ENCODE results near the gene HMGN1. TPM values are rescaled to one million over a fixed set of nuclear protein-coding genes. Genes with fewer than 3 reads are reported as not detected.

The HMGN1 gene
- total and polyA plus RNA-seq, 2 donors (not counting 1 experiment from before 2014, with no cell fraction given), result 117 to 317 TPM

GRCh38 chr21:39336457-39337008, 12.4 kb downstream of the HMGN1 start:
- no CpG with 5 or more reads among the region's 13 CpGs for WGBS (ENCODE audit: insufficient coverage)
- no peaks in the 10 kb centered on the region for H3K4me1 ChIP-seq (ENCODE audit: control insufficient read depth in 2 of 2, insufficient read depth in 2 of 2, low read length in 2 of 2)
- no peak for TF ChIP-seq CTCF (IDR thresholded peaks at IDR 0.05)
- no peak for TF ChIP-seq EZH2 (IDR thresholded peaks at IDR 0.05; ENCODE audit: borderline replicate concordance, insufficient read depth, low read depth, low read length, poor library complexity, severe bottlenecking)
- H2AFZ ChIP-seq (ENCODE audit: insufficient read depth, low read depth, low read length, poor library complexity, severe bottlenecking), result no peak overlapping the region
- ChIA-PET CTCF (no interaction called here), POLR2A (no interaction called here)
- H3K27ac Mint-ChIP-seq, result no peak overlapping the region
- no peaks in the 10 kb centered on the region for H3K9me3 Mint-ChIP-seq (ENCODE audit: insufficient read depth)
- intact Hi-C loops (cut with micrococcal nuclease), result no loop called here
- H3K4me3 ChIP-seq (ENCODE audit: control extremely low read depth in 1 of 5, extremely low read depth in 1 of 5, insufficient read depth in 1 of 5, low read depth in 2 of 5, low read length in 4 of 5), result no peak overlapping the region
- no peak overlapping the region for H3K4me3 Mint-ChIP-seq
- H3K9ac ChIP-seq (ENCODE audit: low read length), result no peak overlapping the region
- no peak overlapping the region for H3K27ac ChIP-seq (ENCODE audit: low read length in 2 of 2)
- H3K79me2 ChIP-seq (ENCODE audit: control insufficient read depth, insufficient read depth, low read length), result no peaks in the 10 kb centered on the region
- H3K9me3 ChIP-seq (ENCODE audit: control extremely low read depth in 1 of 3, control insufficient read depth in 2 of 3, insufficient read depth in 1 of 3, low read length in 2 of 3), result no peaks in the 10 kb centered on the region
- H3K27me3 Mint-ChIP-seq, result no peaks in the 10 kb centered on the region
- no peaks in the 10 kb centered on the region for H3K4me1 Mint-ChIP-seq
- DNase-seq (no peak), ATAC-seq (ENCODE audit: low read depth) (no peak)
- H3K36me3 ChIP-seq (replicated peaks in 1 of 2; ENCODE audit: control extremely low read depth in 1 of 2, control insufficient read depth in 1 of 2, extremely low read depth in 1 of 2, insufficient read depth in 2 of 2, low read length in 1 of 2), result peaks cover 0 to 7% of the 10 kb centered on the region in 2 experiments
- H3K4me2 ChIP-seq (replicated peaks; ENCODE audit: low read depth, low read length, poor library complexity, severe bottlenecking), result no peak overlapping the region
- H3K27me3 ChIP-seq (replicated peaks in 1 of 4; ENCODE audit: control extremely low read depth in 1 of 4, control insufficient read depth in 3 of 4, insufficient read depth in 4 of 4, low read length in 3 of 4), result no peaks in the 10 kb centered on the region
- no peaks in the 10 kb centered on the region for H4K20me1 ChIP-seq (ENCODE audit: control insufficient read depth, insufficient read depth, low read length, poor library complexity, severe bottlenecking)

GRCh38 chr21:39334611-39335010, 14.3 kb downstream of the HMGN1 start:
- ChIA-PET CTCF (no interaction called here), POLR2A (no interaction called here)
- Histone ChIP-seq H3K9me3 (ENCODE audit: control extremely low read depth in 1 of 3, control insufficient read depth in 2 of 3, insufficient read depth in 1 of 3, low read length in 2 of 3) (no peaks in the 10 kb centered on the region), H3K36me3 (replicated peaks in 1 of 2; ENCODE audit: control extremely low read depth in 1 of 2, control insufficient read depth in 1 of 2, extremely low read depth in 1 of 2, insufficient read depth in 2 of 2, low read length in 1 of 2) (no peaks in the 10 kb centered on the region), H3K27ac (ENCODE audit: low read length in 2 of 2) (no peak overlapping the region), H3K4me1 (ENCODE audit: control insufficient read depth in 2 of 2, insufficient read depth in 2 of 2, low read length in 2 of 2) (no peaks in the 10 kb centered on the region), H3K4me2 (replicated peaks; ENCODE audit: low read depth, low read length, poor library complexity, severe bottlenecking) (no peak overlapping the region), H3K27me3 (replicated peaks in 1 of 4; ENCODE audit: control extremely low read depth in 1 of 4, control insufficient read depth in 3 of 4, insufficient read depth in 4 of 4, low read length in 3 of 4) (no peaks in the 10 kb centered on the region), H3K9ac (ENCODE audit: low read length) (no peak overlapping the region), H2AFZ (ENCODE audit: insufficient read depth, low read depth, low read length, poor library complexity, severe bottlenecking) (no peak overlapping the region), H4K20me1 (ENCODE audit: control insufficient read depth, insufficient read depth, low read length, poor library complexity, severe bottlenecking) (no peaks in the 10 kb centered on the region), H3K4me3 (ENCODE audit: control extremely low read depth in 1 of 5, extremely low read depth in 1 of 5, insufficient read depth in 1 of 5, low read depth in 2 of 5, low read length in 4 of 5) (no peak overlapping the region), H3K79me2 (ENCODE audit: control insufficient read depth, insufficient read depth, low read length) (no peaks in the 10 kb centered on the region)
- no peaks in the 10 kb centered on the region for H3K27me3 Mint-ChIP-seq
- 90% methylated on average over 2 of the region's 4 CpGs for WGBS (ENCODE audit: insufficient coverage)
- ATAC-seq (ENCODE audit: low read depth), result no peak
- TF ChIP-seq EZH2 (IDR thresholded peaks at IDR 0.05; ENCODE audit: borderline replicate concordance, insufficient read depth, low read depth, low read length, poor library complexity, severe bottlenecking) (no peak), CTCF (IDR thresholded peaks at IDR 0.05) (no peak)
- H3K4me1 Mint-ChIP-seq, result peaks cover 2% of the 10 kb centered on the region
- intact Hi-C loops (cut with micrococcal nuclease), result no loop called here
- H3K27ac Mint-ChIP-seq, result no peak overlapping the region
- H3K9me3 Mint-ChIP-seq (ENCODE audit: insufficient read depth), result no peaks in the 10 kb centered on the region
- no peak overlapping the region for H3K4me3 Mint-ChIP-seq
- no peak for DNase-seq
